CD4-positive, alpha-beta T cell (primary cell): ENCODE results near the gene RGMB. TPM values are rescaled to one million over a fixed set of nuclear protein-coding genes. Genes with fewer than 3 reads are reported as not detected.

Source experiments
- ATAC-seq: fragments of 200-7000 bp; cut with Tn5 transposase; one replicate; pipeline ENCODE4 v1.10.0; 2022; ENCODE audit warnings: mild to moderate bottlenecking; ENCODE audit not compliant: poor library complexity
- CTCF ChIA-PET: fragments of 350-600 bp; sonication (Branson Sonifier 250); formaldehyde crosslinking; loops from one replicate; lab custom pipeline; 2021; ENCODE audit warnings: antibody characterized with exemption, inconsistent platforms; lab: Charles Lee
- POLR2A ChIA-PET: fragments of 350-600 bp; sonication (Branson Sonifier 250); formaldehyde crosslinking; loops from one replicate; lab custom pipeline; 2021; ENCODE audit warnings: antibody characterized with exemption, inconsistent platforms; lab: Charles Lee
- DNase-seq, 14 experiments: peaks; one replicate each; pipeline ENCODE4 v3.0.0-alpha.2; 2013 to 2020; ENCODE audit warnings: mixed read lengths in 2 of 14
- H3K27ac ChIP-seq, 2 donors: one replicate each; pipeline versions ENCODE4 v1.5.1 to v1.7.0; 2013; ENCODE audit warnings: low read length in 2 of 2, low read depth in 1 of 2, mild to moderate bottlenecking in 1 of 2
- H3K27me3 ChIP-seq, 2 experiments: 1 replicate in 1 of 2; 2 replicates in 1 of 2; pipeline versions ENCODE4 v1.6.1 to v1.7.0; 2013; ENCODE audit warnings: low read length in 2 of 2, control low read depth in 1 of 2, mild to moderate bottlenecking in 1 of 2, moderate library complexity in 1 of 2; ENCODE audit not compliant: insufficient read depth in 2 of 2, control insufficient read depth in 1 of 2
- H3K36me3 ChIP-seq: one replicate; pipeline ENCODE4 v1.6.1; 2013; ENCODE audit warnings: low read length, control low read depth; ENCODE audit not compliant: insufficient read depth
- H3K4me1 ChIP-seq: one replicate; pipeline ENCODE4 v1.6.1; 2013; ENCODE audit warnings: low read length, control low read depth; ENCODE audit not compliant: insufficient read depth
- H3K4me3 ChIP-seq: one replicate; pipeline ENCODE4 v1.5.1; 2013; ENCODE audit warnings: mild to moderate bottlenecking, low read length, moderate library complexity
- H3K9me3 ChIP-seq, 2 experiments: 1 replicate in 1 of 2; 2 replicates in 1 of 2; pipeline versions ENCODE4 v1.6.1 to v1.7.0; 2013; ENCODE audit warnings: low read length in 2 of 2, mild to moderate bottlenecking in 2 of 2, control low read depth in 1 of 2, moderate library complexity in 1 of 2; ENCODE audit not compliant: control insufficient read depth in 1 of 2, insufficient read depth in 1 of 2
- H3K27ac Mint-ChIP-seq: one replicate; pipeline ENCODE4 v1.8.0; 2020; ENCODE audit warnings: mixed read lengths
- H3K27me3 Mint-ChIP-seq: one replicate; pipeline ENCODE4 v1.8.0; 2021; ENCODE audit warnings: mixed read lengths
- H3K36me3 Mint-ChIP-seq: one replicate; pipeline ENCODE4 v1.8.0; 2021; ENCODE audit warnings: low read depth, mixed read lengths
- H3K4me1 Mint-ChIP-seq: one replicate; pipeline ENCODE4 v1.8.0; 2021; ENCODE audit warnings: low read depth, mixed read lengths
- H3K4me3 Mint-ChIP-seq: one replicate; pipeline ENCODE4 v1.8.0; 2020; ENCODE audit warnings: mild to moderate bottlenecking, mixed read lengths
- H3K9me3 Mint-ChIP-seq: one replicate; pipeline ENCODE4 v1.8.0; 2020; ENCODE audit warnings: mixed read lengths
- intact Hi-C, 2 experiments: fragments of 100-400 bp; cut with DNase I in 1 of 2; cut with micrococcal nuclease in 1 of 2; formaldehyde crosslinking; loops; one replicate each; pipeline versions ENCODE4 v1.15.1 to v1.9.0; 2023 to 2025; cut with DNase I, micrococcal nuclease
- total RNA-seq, 174 experiments: library from RNA in 2 of 174; stranded (reverse) in 2 of 174; gene quantifications; one replicate each; pipeline ENCODE4 v1.2.3 and lab custom pipeline; 2021 to 2026
- TF ChIP-seq, protein P1 (sequence below): fragments of 200-600 bp; IDR thresholded peaks from one replicate; pipeline ENCODE4 v1.8.0; 2022; ENCODE audit warnings: antibody characterized with exemption, mild to moderate bottlenecking

RGMB gene
- total RNA-seq, 2 experiments from 2014 or later: 15.8 to 15.9 TPM

DNA sequence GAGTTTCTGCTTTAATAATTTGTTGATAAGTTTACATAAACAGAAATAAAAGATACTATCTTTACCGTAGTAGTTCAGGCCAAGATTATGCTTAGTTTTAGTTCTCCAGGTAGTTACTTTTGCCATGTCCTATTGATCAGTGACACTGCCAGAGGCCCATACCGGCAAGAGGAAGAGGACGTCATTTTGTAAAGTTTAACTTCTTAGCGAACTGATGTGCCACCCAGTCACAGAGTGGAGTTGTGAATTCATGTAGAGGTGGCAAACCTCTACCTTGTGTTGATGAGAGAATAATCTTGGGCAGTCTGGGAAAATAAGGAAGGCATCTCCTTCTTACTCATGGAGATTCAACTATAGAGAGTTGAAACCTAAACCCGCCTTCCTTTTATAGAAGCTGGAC, 21.8 kb downstream of the RGMB start:
- H3K36me3 Mint-ChIP-seq: peaks cover 13% of the 10 kb centered on the region
- Histone ChIP-seq H3K27ac (no peak overlapping the region), H3K4me1 (no peaks in the 10 kb centered on the region), H3K9me3 (no peaks in the 10 kb centered on the region), H3K4me3 (no peak overlapping the region), H3K27me3 (no peaks in the 10 kb centered on the region), H3K36me3 (peaks cover 6% of the 10 kb centered on the region)
- no peak for ATAC-seq
- no peaks in the 10 kb centered on the region for H3K27me3 Mint-ChIP-seq
- CTCF ChIA-PET: interaction anchor here (1.4 to 1.7 kb wide), 3 partner anchors 17 to 26 kb away, joined by 6 to 12 read pairs (median 9); no protein-coding TSS in a partner anchor
- no peak overlapping the region for H3K4me3 Mint-ChIP-seq
- POLR2A ChIA-PET: interaction anchor here (1.6 kb wide), 1 partner anchor 1564 kb away, joined by 4 read pairs; no protein-coding TSS in a partner anchor
- intact Hi-C loops: no loop called here
- H3K9me3 Mint-ChIP-seq: no peaks in the 10 kb centered on the region
- TF ChIP-seq, protein P1, sequence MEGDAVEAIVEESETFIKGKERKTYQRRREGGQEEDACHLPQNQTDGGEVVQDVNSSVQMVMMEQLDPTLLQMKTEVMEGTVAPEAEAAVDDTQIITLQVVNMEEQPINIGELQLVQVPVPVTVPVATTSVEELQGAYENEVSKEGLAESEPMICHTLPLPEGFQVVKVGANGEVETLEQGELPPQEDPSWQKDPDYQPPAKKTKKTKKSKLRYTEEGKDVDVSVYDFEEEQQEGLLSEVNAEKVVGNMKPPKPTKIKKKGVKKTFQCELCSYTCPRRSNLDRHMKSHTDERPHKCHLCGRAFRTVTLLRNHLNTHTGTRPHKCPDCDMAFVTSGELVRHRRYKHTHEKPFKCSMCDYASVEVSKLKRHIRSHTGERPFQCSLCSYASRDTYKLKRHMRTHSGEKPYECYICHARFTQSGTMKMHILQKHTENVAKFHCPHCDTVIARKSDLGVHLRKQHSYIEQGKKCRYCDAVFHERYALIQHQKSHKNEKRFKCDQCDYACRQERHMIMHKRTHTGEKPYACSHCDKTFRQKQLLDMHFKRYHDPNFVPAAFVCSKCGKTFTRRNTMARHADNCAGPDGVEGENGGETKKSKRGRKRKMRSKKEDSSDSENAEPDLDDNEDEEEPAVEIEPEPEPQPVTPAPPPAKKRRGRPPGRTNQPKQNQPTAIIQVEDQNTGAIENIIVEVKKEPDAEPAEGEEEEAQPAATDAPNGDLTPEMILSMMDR: no peak
- no peak for DNase-seq
- no peak overlapping the region for H3K27ac Mint-ChIP-seq
- H3K4me1 Mint-ChIP-seq: peaks cover 10% of the 10 kb centered on the region

DNA sequence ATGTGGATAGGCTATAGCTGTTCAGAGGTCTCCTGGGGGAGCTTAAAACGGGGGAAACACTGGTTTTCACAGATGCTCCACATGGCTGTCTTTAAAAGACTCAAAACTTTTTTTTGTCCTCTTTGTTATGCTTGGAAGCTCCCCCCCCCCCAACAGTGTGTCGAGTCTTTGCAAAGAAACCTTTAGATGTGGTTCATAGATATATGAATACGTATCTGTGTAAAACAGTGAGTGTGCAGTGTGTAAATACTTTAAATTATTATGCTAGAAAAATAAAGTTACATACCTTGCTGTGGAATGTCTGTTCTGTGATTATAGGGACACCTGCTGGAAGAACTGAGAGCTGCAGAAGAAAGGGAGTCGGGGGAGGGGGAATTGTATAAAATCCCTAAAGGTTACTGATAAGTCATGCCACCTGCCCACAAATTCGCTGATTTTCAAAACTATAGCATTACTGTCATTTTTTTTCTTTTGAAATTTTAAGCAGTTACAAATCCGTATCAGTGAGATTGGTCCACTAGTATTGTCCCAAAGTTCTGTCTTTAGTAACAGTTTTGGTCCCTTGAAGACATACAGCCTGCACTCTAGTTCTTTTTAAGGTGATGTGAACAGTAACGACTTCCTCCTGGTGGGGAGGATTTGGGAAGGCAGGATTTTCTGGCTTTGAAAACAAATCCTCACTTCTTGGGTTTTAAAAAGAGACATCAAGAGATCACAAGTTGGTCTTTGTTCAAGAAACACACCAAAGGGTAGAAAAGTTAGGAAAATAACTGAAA, 22.9 kb downstream of the RGMB start:
- POLR2A ChIA-PET: interaction anchor here (0.6 to 1.6 kb wide), 4 partner anchors 25 to 1565 kb away, joined by 3 to 7 read pairs (median 4); no protein-coding TSS in a partner anchor
- Mint-ChIP-seq H3K27ac (no peak overlapping the region), H3K9me3 (no peaks in the 10 kb centered on the region), H3K27me3 (no peaks in the 10 kb centered on the region), H3K36me3 (peaks cover 10% of the 10 kb centered on the region), H3K4me1 (no peaks in the 10 kb centered on the region), H3K4me3 (no peak overlapping the region)
- intact Hi-C loops: loop anchor here (1.0 to 2.0 kb wide), 3 partner anchors 24 to 1566 kb away; partner anchors contain the start of gene RGMB (in 1 of the 2)
- Histone ChIP-seq H3K4me3 (no peak overlapping the region), H3K36me3 (peaks cover 6% of the 10 kb centered on the region), H3K27ac (no peak overlapping the region), H3K4me1 (no peaks in the 10 kb centered on the region), H3K27me3 (no peaks in the 10 kb centered on the region), H3K9me3 (no peaks in the 10 kb centered on the region)
- ATAC-seq (peak; percentile 84), DNase-seq (peak in 13 of 14 experiments; percentile 11 to 67 (median 30))
- TF ChIP-seq, protein P1: peak; percentile 71
- CTCF ChIA-PET: interaction anchor here (0.6 to 1.7 kb wide), 12 partner anchors 9 to 1565 kb away, joined by 3 to 12 read pairs (median 4); no protein-coding TSS in a partner anchor

DNA sequence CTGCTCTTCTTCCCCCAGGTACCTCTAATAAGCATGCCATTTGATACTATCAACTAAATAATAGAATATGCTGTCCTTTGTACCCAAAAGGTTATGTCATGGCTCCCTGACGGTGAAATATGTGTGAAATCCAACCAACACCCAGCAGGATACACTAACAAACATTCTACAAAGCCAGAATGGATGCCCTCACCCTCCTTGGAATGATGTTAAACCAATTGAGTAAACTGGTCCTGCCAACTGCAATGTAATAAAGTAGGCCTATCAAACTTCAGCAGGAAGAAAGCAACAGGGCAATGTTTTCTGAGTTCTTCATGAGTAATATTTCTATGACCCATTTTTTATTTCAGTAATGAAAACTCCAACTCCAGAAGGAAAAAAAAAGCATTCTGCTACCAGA, 24.9 kb downstream of the RGMB start:
- POLR2A ChIA-PET: no interaction called here
- no peak overlapping the region for H3K27ac Mint-ChIP-seq
- H3K9me3 Mint-ChIP-seq: no peaks in the 10 kb centered on the region
- H3K36me3 Mint-ChIP-seq: peaks cover 4% of the 10 kb centered on the region
- Histone ChIP-seq H3K4me3 (no peak overlapping the region), H3K36me3 (peaks cover 2% of the 10 kb centered on the region), H3K4me1 (no peaks in the 10 kb centered on the region), H3K9me3 (no peaks in the 10 kb centered on the region), H3K27ac (no peak overlapping the region), H3K27me3 (no peaks in the 10 kb centered on the region)
- ATAC-seq: no peak
- H3K4me3 Mint-ChIP-seq: no peak overlapping the region
- DNase-seq: no peak
- intact Hi-C loops: no loop called here
- no peaks in the 10 kb centered on the region for H3K27me3 Mint-ChIP-seq
- H3K4me1 Mint-ChIP-seq: no peaks in the 10 kb centered on the region
- TF ChIP-seq, protein P1: no peak
- CTCF ChIA-PET: no interaction called here
